ENCODE measurements around the gene NUP153.
A peak's percentile ranks its signal among the peaks of the same experiment; 100 is the strongest.
"Not testable (repeated sequence)": the region's sequence is repeated elsewhere in the genome, so short reads cannot be mapped to it uniquely, and the experiment has no call there.

Gene NUP153

GRCh38 chr6:17706580-17707370 lies at the start of gene NUP153:
NUP153 (minus strand) TSS chr6:17706925; CDS start chr6:17706387, 538 bp downstream.
- DNase-seq (ENCODE audit: low read depth in 2 of 2), result peak; percentile 98 to 99

- no peak for DNase-seq (ENCODE audit: low read depth in 2 of 2)
Measured at GRCh38 chr6:17754254-17754653, 47.5 kb upstream of the NUP153 start.

GRCh38 chr6:17745324-17745723 lies 38.6 kb upstream of the NUP153 start:
- DNase-seq (ENCODE audit: low read depth in 2 of 2), result not testable (repeated sequence)

- not testable (repeated sequence) for DNase-seq (ENCODE audit: low read depth in 2 of 2)
Measured at GRCh38 chr6:17744757-17745308, 38.1 kb upstream of the NUP153 start.

- no peak for DNase-seq (ENCODE audit: low read depth in 2 of 2)
Measured at GRCh38 chr6:17744019-17744756, 37.5 kb upstream of the NUP153 start.

- no peak for DNase-seq (ENCODE audit: low read depth in 2 of 2)
Measured at GRCh38 chr6:17741507-17741906, 34.8 kb upstream of the NUP153 start.

- no peak for DNase-seq (ENCODE audit: low read depth in 2 of 2)
Measured at GRCh38 chr6:17740559-17741220, 34.0 kb upstream of the NUP153 start.

GRCh38 chr6:17737704-17738252 lies 31.1 kb upstream of the NUP153 start:
- no peak for DNase-seq (ENCODE audit: low read depth in 2 of 2)

GRCh38 chr6:17735311-17735710 lies 28.6 kb upstream of the NUP153 start:
- DNase-seq (ENCODE audit: low read depth in 2 of 2), result not testable (repeated sequence)

GRCh38 chr6:17730078-17730704 lies 23.5 kb upstream of the NUP153 start:
- DNase-seq (ENCODE audit: low read depth in 2 of 2), result no peak

- no peak for DNase-seq (ENCODE audit: low read depth in 2 of 2)
Measured at GRCh38 chr6:17729223-17730077, 22.7 kb upstream of the NUP153 start.

GRCh38 chr6:17728551-17729222 lies 22.0 kb upstream of the NUP153 start:
- DNase-seq (ENCODE audit: low read depth in 2 of 2), result no peak

GRCh38 chr6:17725083-17725482 lies 18.4 kb upstream of the NUP153 start:
- no peak for DNase-seq (ENCODE audit: low read depth in 2 of 2)

GRCh38 chr6:17724341-17724740 lies 17.6 kb upstream of the NUP153 start:
- no peak for DNase-seq (ENCODE audit: low read depth in 2 of 2)

GRCh38 chr6:17721671-17722070 lies 14.9 kb upstream of the NUP153 start:
- no peak for DNase-seq (ENCODE audit: low read depth in 2 of 2)

- DNase-seq (ENCODE audit: low read depth in 2 of 2), result no peak
Measured at GRCh38 chr6:17719323-17720041, 12.8 kb upstream of the NUP153 start.

GRCh38 chr6:17716221-17716620 lies 9.5 kb upstream of the NUP153 start:
- no peak for DNase-seq (ENCODE audit: low read depth in 2 of 2)

- peak; percentile 25 to 31 for DNase-seq (ENCODE audit: low read depth in 2 of 2)
Measured at GRCh38 chr6:17714879-17715851, 8.4 kb upstream of the NUP153 start.
